ENCODE results near the gene MAST2. TPM values are rescaled to one million over a fixed set of nuclear protein-coding genes. Genes with fewer than 3 reads are reported as not detected.

Gene MAST2
- total RNA-seq, 1 donor from 2014 or later = 63.9 TPM

GRCh38 chr1:45789601-45790000 is 13.8 kb upstream of the MAST2 start:
- Mint-ChIP-seq H3K4me1 (ENCODE audit: unreplicated experiment) (peaks cover 1% of the 10 kb centered on the region), H3K4me3 (ENCODE audit: unreplicated experiment) (no peak overlapping the region), H3K27ac (ENCODE audit: unreplicated experiment) (no peak overlapping the region), H3K36me3 (ENCODE audit: unreplicated experiment) (no peaks in the 10 kb centered on the region), H3K27me3 (ENCODE audit: unreplicated experiment) (peaks cover 3% of the 10 kb centered on the region), H3K9me3 (ENCODE audit: unreplicated experiment) (no peaks in the 10 kb centered on the region)
- DNase-seq (ENCODE audit: extremely low spot score, unreplicated experiment) = no peak
- TF ChIP-seq CTCF (IDR thresholded peaks at IDR 0.05) = no peak

- DNase-seq (ENCODE audit: extremely low spot score, unreplicated experiment) = no peak
- no peak overlapping the region for H3K27ac Mint-ChIP-seq (ENCODE audit: unreplicated experiment)
Measured at GRCh38 chr1:45792744-45793143, 10.7 kb upstream of the MAST2 start.

GRCh38 chr1:45793942-45794604 is 9.3 kb upstream of the MAST2 start:
- no peak for DNase-seq (ENCODE audit: extremely low spot score, unreplicated experiment)
- TF ChIP-seq CTCF (IDR thresholded peaks at IDR 0.05) = no peak
- Mint-ChIP-seq H3K4me1 (ENCODE audit: unreplicated experiment) (peaks cover 1% of the 10 kb centered on the region), H3K4me3 (ENCODE audit: unreplicated experiment) (no peak overlapping the region), H3K9me3 (ENCODE audit: unreplicated experiment) (no peaks in the 10 kb centered on the region), H3K27ac (ENCODE audit: unreplicated experiment) (no peak overlapping the region), H3K36me3 (ENCODE audit: unreplicated experiment) (no peaks in the 10 kb centered on the region), H3K27me3 (ENCODE audit: unreplicated experiment) (no peaks in the 10 kb centered on the region)

More at GRCh38 chr1:45792744-45793143, 10.7 kb upstream of the MAST2 start:
- Mint-ChIP-seq H3K9me3 (ENCODE audit: unreplicated experiment) (no peaks in the 10 kb centered on the region), H3K4me1 (ENCODE audit: unreplicated experiment) (peaks cover 1% of the 10 kb centered on the region), H3K27me3 (ENCODE audit: unreplicated experiment) (no peaks in the 10 kb centered on the region), H3K4me3 (ENCODE audit: unreplicated experiment) (no peak overlapping the region), H3K36me3 (ENCODE audit: unreplicated experiment) (no peaks in the 10 kb centered on the region)
- no peak for TF ChIP-seq CTCF (IDR thresholded peaks at IDR 0.05)

- H3K27me3 Mint-ChIP-seq (ENCODE audit: unreplicated experiment) = no peaks in the 10 kb centered on the region
- no peak overlapping the region for H3K4me3 Mint-ChIP-seq (ENCODE audit: unreplicated experiment)
- no peaks in the 10 kb centered on the region for H3K9me3 Mint-ChIP-seq (ENCODE audit: unreplicated experiment)
- H3K4me1 Mint-ChIP-seq (ENCODE audit: unreplicated experiment) = peaks cover 1% of the 10 kb centered on the region
- TF ChIP-seq CTCF (IDR thresholded peaks at IDR 0.05) = no peak
- H3K27ac Mint-ChIP-seq (ENCODE audit: unreplicated experiment) = no peak overlapping the region
- DNase-seq (ENCODE audit: extremely low spot score, unreplicated experiment) = no peak
- no peaks in the 10 kb centered on the region for H3K36me3 Mint-ChIP-seq (ENCODE audit: unreplicated experiment)
Measured at GRCh38 chr1:45796381-45796780, 7.0 kb upstream of the MAST2 start.

GRCh38 chr1:45796946-45797345 is 6.5 kb upstream of the MAST2 start:
- H3K27ac Mint-ChIP-seq (ENCODE audit: unreplicated experiment) = no peak overlapping the region
- no peak overlapping the region for H3K4me3 Mint-ChIP-seq (ENCODE audit: unreplicated experiment)
- H3K27me3 Mint-ChIP-seq (ENCODE audit: unreplicated experiment) = no peaks in the 10 kb centered on the region
- H3K36me3 Mint-ChIP-seq (ENCODE audit: unreplicated experiment) = no peaks in the 10 kb centered on the region
- no peak for TF ChIP-seq CTCF (IDR thresholded peaks at IDR 0.05)
- H3K9me3 Mint-ChIP-seq (ENCODE audit: unreplicated experiment) = no peaks in the 10 kb centered on the region
- no peak for DNase-seq (ENCODE audit: extremely low spot score, unreplicated experiment)
- H3K4me1 Mint-ChIP-seq (ENCODE audit: unreplicated experiment) = peaks cover 3% of the 10 kb centered on the region

Data from osteocyte (in vitro differentiated cells).